GM19043 (cell line): ENCODE data around the gene FAM32A.

Source experiments
- ATAC-seq: cut with Tn5 transposase; IDR thresholded peaks from one replicate; pipeline ENCODE4 v1.9.1; 2021; ENCODE audit warnings: low read depth; ENCODE audit not compliant: unreplicated experiment

The FAM32A gene

GRCh38 chr19:16218851-16219250 lies 33.6 kb downstream of the FAM32A start:
- no peak for ATAC-seq

- ATAC-seq: no peak
Observed at GRCh38 chr19:16222806-16223205, 37.6 kb downstream of the FAM32A start.

- ATAC-seq: no peak
Observed at GRCh38 chr19:16223746-16224145, 38.5 kb downstream of the FAM32A start.

- no peak for ATAC-seq
Observed at GRCh38 chr19:16224293-16225045, 39.3 kb downstream of the FAM32A start.

GRCh38 chr19:16225279-16226183 lies 40.3 kb downstream of the FAM32A start:
- ATAC-seq: no peak

- no peak for ATAC-seq
Observed at GRCh38 chr19:16226184-16226591, 41.0 kb downstream of the FAM32A start.

- no peak for ATAC-seq
Observed at GRCh38 chr19:16226878-16227836, 41.9 kb downstream of the FAM32A start.

GRCh38 chr19:16227837-16228636 lies 42.8 kb downstream of the FAM32A start:
- no peak for ATAC-seq

- no peak for ATAC-seq
Observed at GRCh38 chr19:16228637-16229321, 43.6 kb downstream of the FAM32A start.

- no peak for ATAC-seq
Observed at GRCh38 chr19:16229322-16229641, 44.1 kb downstream of the FAM32A start.

GRCh38 chr19:16232127-16232526 lies 46.9 kb downstream of the FAM32A start:
- no peak for ATAC-seq

GRCh38 chr19:16232568-16232967 lies 47.4 kb downstream of the FAM32A start:
- no peak for ATAC-seq

- ATAC-seq: no peak
Observed at GRCh38 chr19:16233081-16233776, 48.0 kb downstream of the FAM32A start.

- no peak for ATAC-seq
Observed at GRCh38 chr19:16233836-16234551, 48.8 kb downstream of the FAM32A start.

GRCh38 chr19:16234552-16235445 lies 49.6 kb downstream of the FAM32A start:
- no peak for ATAC-seq

GRCh38 chr19:16235811-16236652 lies 50.8 kb downstream of the FAM32A start:
- ATAC-seq: no peak
